Measurements from ENCODE around the gene THAP11. TPM values are rescaled to one million over a fixed set of nuclear protein-coding genes. Genes with fewer than 3 reads are reported as not detected.

THAP11 gene
- total and polyA plus RNA-seq, 4 donors, result 18.0 to 24.7 (median 20.0) TPM

GRCh38 chr16:67880584-67880983, 38.5 kb downstream of the THAP11 start:
- Histone ChIP-seq H3K27ac (ENCODE audit: low read depth in 1 of 2, low read length in 2 of 2) (no peak overlapping the region), H3K4me3 (ENCODE audit: low read length in 2 of 2) (no peak overlapping the region), H3K9me3 (ENCODE audit: control insufficient read depth, low read length) (no peaks in the 10 kb centered on the region), H3K36me3 (ENCODE audit: control insufficient read depth in 1 of 2, insufficient read depth in 2 of 2, low read length in 1 of 2) (peaks cover 0 to 18% of the 10 kb centered on the region in 2 donors), H3K4me1 (ENCODE audit: control insufficient read depth in 1 of 2, insufficient read depth in 2 of 2, low read length in 2 of 2) (no peaks in the 10 kb centered on the region), H3K27me3 (ENCODE audit: control insufficient read depth in 1 of 2, insufficient read depth in 2 of 2, low read length in 1 of 2) (no peaks in the 10 kb centered on the region)
- no peak for DNase-seq
- intact Hi-C loops (cut with DNase I), result loop anchor here in 1 of 2 donors (5.0 kb wide), 1 partner anchor 38 kb away; the partner anchor contains the start of gene THAP11
- no peak for ATAC-seq (ENCODE audit: low FRiP score)
- 89 to 93% methylated on average over 13 of the region's 13 CpGs for WGBS, 2 donors

DNA sequence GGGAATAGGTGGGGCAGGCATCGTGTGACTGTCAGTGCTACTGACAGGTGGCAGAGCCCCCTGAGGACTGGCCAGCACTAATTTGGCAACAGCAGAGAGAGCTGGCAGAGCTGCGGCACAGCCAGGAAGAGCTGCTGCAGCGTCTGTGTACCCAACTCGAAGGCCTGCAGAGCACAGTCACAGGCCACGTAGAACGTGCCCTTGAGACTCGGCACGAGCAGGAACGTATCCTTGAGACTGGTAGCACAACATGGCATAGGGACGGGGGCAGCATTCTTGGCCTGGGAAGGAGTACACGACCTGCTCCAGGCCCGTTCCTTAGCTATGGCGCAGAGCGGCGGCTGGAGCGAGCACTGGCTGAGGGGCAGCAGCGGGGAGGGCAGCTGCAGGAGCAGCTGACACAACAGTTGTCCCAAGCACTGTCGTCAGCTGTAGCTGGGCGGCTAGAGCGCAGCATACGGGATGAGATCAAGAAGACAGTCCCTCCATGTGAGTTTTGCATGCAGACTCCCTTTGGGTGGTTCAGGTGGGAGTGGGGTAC, 39.6 kb downstream of the THAP11 start:
- DNase-seq (no peak), ATAC-seq (ENCODE audit: low FRiP score) (no peak)
- intact Hi-C loops (cut with DNase I), result loop anchor here in 1 of 2 donors (5.0 kb wide), 1 partner anchor 39 kb away; the partner anchor contains the start of gene THAP11
- H3K27ac ChIP-seq (ENCODE audit: low read depth in 1 of 2, low read length in 2 of 2), result no peak overlapping the region
- peaks cover 0 to 18% of the 10 kb centered on the region in 2 donors for H3K36me3 ChIP-seq (ENCODE audit: control insufficient read depth in 1 of 2, insufficient read depth in 2 of 2, low read length in 1 of 2)
- H3K27me3 ChIP-seq (ENCODE audit: control insufficient read depth in 1 of 2, insufficient read depth in 2 of 2, low read length in 1 of 2), result no peaks in the 10 kb centered on the region
- no peaks in the 10 kb centered on the region for H3K4me1 ChIP-seq (ENCODE audit: control insufficient read depth in 1 of 2, insufficient read depth in 2 of 2, low read length in 2 of 2)
- no peak overlapping the region for H3K4me3 ChIP-seq (ENCODE audit: low read length in 2 of 2)
- 88 to 89% methylated on average over 21 of the region's 21 CpGs for WGBS, 2 donors
- H3K9me3 ChIP-seq (ENCODE audit: control insufficient read depth, low read length), result no peaks in the 10 kb centered on the region

DNA sequence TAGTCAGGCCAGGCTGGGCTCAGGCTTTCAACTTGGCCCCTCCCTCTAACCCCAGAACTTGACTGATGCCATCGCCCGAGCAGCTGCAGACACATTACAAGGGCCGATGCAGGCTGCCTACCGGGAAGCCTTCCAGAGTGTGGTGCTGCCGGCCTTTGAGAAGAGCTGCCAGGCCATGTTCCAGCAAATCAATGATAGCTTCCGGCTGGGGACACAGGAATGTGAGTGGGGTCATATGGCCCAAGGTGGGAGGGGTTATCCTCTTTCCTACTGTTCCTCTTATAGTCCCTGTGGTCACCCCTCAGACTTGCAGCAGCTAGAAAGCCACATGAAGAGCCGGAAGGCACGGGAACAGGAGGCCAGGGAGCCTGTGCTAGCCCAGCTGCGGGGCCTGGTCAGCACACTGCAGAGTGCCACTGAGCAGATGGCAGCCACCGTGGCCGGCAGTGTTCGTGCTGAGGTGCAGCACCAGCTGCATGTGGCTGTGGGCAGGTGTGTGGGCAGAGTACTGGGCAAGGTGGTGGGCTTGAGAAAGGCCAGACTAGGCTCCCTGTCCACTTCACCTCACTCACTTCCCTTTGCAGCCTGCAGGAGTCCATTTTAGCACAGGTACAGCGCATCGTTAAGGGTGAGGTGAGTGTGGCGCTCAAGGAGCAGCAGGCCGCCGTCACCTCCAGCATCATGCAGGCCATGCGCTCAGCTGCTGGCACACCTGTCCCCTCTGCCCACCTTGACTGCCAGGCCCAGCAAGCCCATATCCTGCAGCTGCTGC, 40.4 kb downstream of the THAP11 start:
- intact Hi-C loops (cut with DNase I), result loop anchor here in 1 of 2 donors (5.0 kb wide), 1 partner anchor 40 kb away; the partner anchor contains the start of gene THAP11
- Histone ChIP-seq H3K27ac (ENCODE audit: low read depth in 1 of 2, low read length in 2 of 2) (no peak overlapping the region), H3K36me3 (ENCODE audit: control insufficient read depth in 1 of 2, insufficient read depth in 2 of 2, low read length in 1 of 2) (peaks cover 0 to 16% of the 10 kb centered on the region in 2 donors), H3K4me3 (ENCODE audit: low read length in 2 of 2) (no peak overlapping the region), H3K27me3 (ENCODE audit: control insufficient read depth in 1 of 2, insufficient read depth in 2 of 2, low read length in 1 of 2) (no peaks in the 10 kb centered on the region), H3K4me1 (ENCODE audit: control insufficient read depth in 1 of 2, insufficient read depth in 2 of 2, low read length in 2 of 2) (no peaks in the 10 kb centered on the region), H3K9me3 (ENCODE audit: control insufficient read depth, low read length) (no peaks in the 10 kb centered on the region)
- WGBS, 2 donors, result 65 to 70% methylated on average over 18 of the region's 18 CpGs
- ATAC-seq (ENCODE audit: low FRiP score) (no peak), DNase-seq (no peak)

DNA sequence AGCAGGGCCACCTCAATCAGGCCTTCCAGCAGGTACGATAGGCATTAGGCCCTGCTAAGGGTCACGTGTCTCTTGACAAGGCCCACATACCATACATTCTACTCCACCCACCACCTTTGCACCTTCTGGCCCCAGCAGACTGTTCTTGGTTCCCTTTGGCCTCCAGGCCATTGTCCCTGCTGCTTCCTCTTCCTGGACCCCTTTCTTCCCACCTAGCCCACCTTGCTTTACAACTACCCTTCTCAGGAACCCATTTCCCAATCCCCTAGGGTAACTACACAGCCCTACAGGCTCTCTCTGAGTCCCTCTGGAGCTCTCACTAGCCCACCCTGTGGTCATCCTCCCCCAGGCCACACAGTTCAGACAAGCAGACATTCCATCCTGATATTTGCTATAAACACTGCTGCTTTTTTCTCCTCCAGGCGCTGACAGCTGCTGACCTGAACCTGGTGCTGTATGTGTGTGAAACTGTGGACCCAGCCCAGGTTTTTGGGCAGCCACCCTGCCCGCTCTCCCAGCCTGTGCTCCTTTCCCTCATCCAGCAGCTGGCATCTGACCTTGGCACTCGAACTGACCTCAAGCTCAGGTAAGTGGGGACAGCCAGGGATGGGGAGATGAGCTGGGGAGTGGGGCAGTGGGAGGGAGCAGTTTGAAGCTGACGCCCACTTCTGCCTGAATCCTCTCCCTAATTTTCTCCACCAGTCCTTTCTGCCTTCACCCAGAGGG, 41.2 kb downstream of the THAP11 start:
- no peaks in the 10 kb centered on the region for H3K27me3 ChIP-seq (ENCODE audit: control insufficient read depth in 1 of 2, insufficient read depth in 2 of 2, low read length in 1 of 2)
- DNase-seq (no peak), ATAC-seq (ENCODE audit: low FRiP score) (no peak)
- 71 to 72% methylated on average over 6 of the region's 6 CpGs for WGBS, 2 donors
- H3K4me1 ChIP-seq (ENCODE audit: control insufficient read depth in 1 of 2, insufficient read depth in 2 of 2, low read length in 2 of 2), result no peaks in the 10 kb centered on the region
- H3K36me3 ChIP-seq (ENCODE audit: control insufficient read depth in 1 of 2, insufficient read depth in 2 of 2, low read length in 1 of 2), result peaks cover 0 to 12% of the 10 kb centered on the region in 2 donors
- no peak overlapping the region for H3K27ac ChIP-seq (ENCODE audit: low read depth in 1 of 2, low read length in 2 of 2)
- intact Hi-C loops (cut with DNase I), result loop anchor here in 1 of 2 donors (5.0 kb wide), 1 partner anchor 41 kb away; the partner anchor contains the start of gene THAP11
- H3K4me3 ChIP-seq (ENCODE audit: low read length in 2 of 2), result no peak overlapping the region
- H3K9me3 ChIP-seq (ENCODE audit: control insufficient read depth, low read length), result no peaks in the 10 kb centered on the region

GRCh38 chr16:67883872-67884261, 41.7 kb downstream of the THAP11 start:
- peak; percentile 62 for ATAC-seq (ENCODE audit: low FRiP score)
- H3K27ac ChIP-seq (ENCODE audit: low read depth in 1 of 2, low read length in 2 of 2), result peak overlapping the region in 1 of 2 donors; percentile 6
- 58% methylated on average over 11 of the region's 11 CpGs for WGBS, 2 donors
- intact Hi-C loops (cut with DNase I), result loop anchor here (1.0 to 5.0 kb wide), 3 partner anchors 42 to 44 kb away; partner anchors contain the start of gene THAP11 (in 1 of the 2)
- no peaks in the 10 kb centered on the region for H3K27me3 ChIP-seq (ENCODE audit: control insufficient read depth in 1 of 2, insufficient read depth in 2 of 2, low read length in 1 of 2)
- H3K4me1 ChIP-seq (ENCODE audit: control insufficient read depth in 1 of 2, insufficient read depth in 2 of 2, low read length in 2 of 2), result no peaks in the 10 kb centered on the region
- peak; percentile 70 to 89 for DNase-seq
- peaks cover 0 to 12% of the 10 kb centered on the region in 2 donors for H3K36me3 ChIP-seq (ENCODE audit: control insufficient read depth in 1 of 2, insufficient read depth in 2 of 2, low read length in 1 of 2)
- H3K4me3 ChIP-seq (ENCODE audit: low read length in 2 of 2), result no peak overlapping the region
- no peaks in the 10 kb centered on the region for H3K9me3 ChIP-seq (ENCODE audit: control insufficient read depth, low read length)

GRCh38 chr16:67884684-67885083, 42.6 kb downstream of the THAP11 start, which contains the start of gene NRN1L:
Gene NRN1L (plus strand): TSS chr16:67884885. CDS start chr16:67884904, 19 bp downstream.
- no peaks in the 10 kb centered on the region for H3K4me1 ChIP-seq (ENCODE audit: control insufficient read depth in 1 of 2, insufficient read depth in 2 of 2, low read length in 2 of 2)
- peak within 1 kb of the TSS in 1 of 2 donors; percentile 19 for H3K27ac ChIP-seq (ENCODE audit: low read depth in 1 of 2, low read length in 2 of 2)
- H3K4me3 ChIP-seq (ENCODE audit: low read length in 2 of 2), result no peak within 1 kb of the TSS
- peak; percentile 91 to 96 for DNase-seq
- intact Hi-C loops (cut with DNase I), result loop anchor here (1.0 to 5.0 kb wide), 3 partner anchors 42 to 44 kb away; partner anchors contain the start of gene THAP11 (in 1 of the 2)
- H3K27me3 ChIP-seq (ENCODE audit: control insufficient read depth in 1 of 2, insufficient read depth in 2 of 2, low read length in 1 of 2), result no peaks in the 10 kb centered on the region
- H3K9me3 ChIP-seq (ENCODE audit: control insufficient read depth, low read length), result no peaks in the 10 kb centered on the region
- 5 to 10% methylated on average over 21 to 22 of the region's 22 CpGs for WGBS, 2 donors
- peaks cover 0 to 12% of the 10 kb centered on the region in 2 donors for H3K36me3 ChIP-seq (ENCODE audit: control insufficient read depth in 1 of 2, insufficient read depth in 2 of 2, low read length in 1 of 2)
- peak; percentile 92 for ATAC-seq (ENCODE audit: low FRiP score)

DNA sequence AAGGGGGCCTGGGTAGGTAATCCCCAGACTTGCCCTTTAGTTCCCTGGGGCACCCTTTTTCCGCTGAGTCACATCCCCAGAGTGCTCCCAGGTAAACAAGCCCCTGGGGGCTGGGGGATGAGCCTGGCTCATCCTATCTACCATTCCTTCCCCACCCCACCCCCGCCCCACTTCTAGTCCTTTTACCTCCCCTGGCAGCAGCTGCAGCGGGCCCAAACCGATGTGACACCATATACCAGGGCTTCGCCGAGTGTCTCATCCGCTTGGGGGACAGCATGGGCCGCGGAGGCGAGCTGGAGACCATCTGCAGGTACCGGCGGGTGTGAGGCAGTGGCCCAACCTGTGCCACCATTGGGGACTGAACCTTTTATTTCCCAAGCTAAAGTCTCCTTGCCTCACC, 43.4 kb downstream of the THAP11 start:
- H3K4me1 ChIP-seq (ENCODE audit: control insufficient read depth in 1 of 2, insufficient read depth in 2 of 2, low read length in 2 of 2), result no peaks in the 10 kb centered on the region
- peaks cover 0 to 12% of the 10 kb centered on the region in 2 donors for H3K36me3 ChIP-seq (ENCODE audit: control insufficient read depth in 1 of 2, insufficient read depth in 2 of 2, low read length in 1 of 2)
- no peaks in the 10 kb centered on the region for H3K9me3 ChIP-seq (ENCODE audit: control insufficient read depth, low read length)
- H3K27me3 ChIP-seq (ENCODE audit: control insufficient read depth in 1 of 2, insufficient read depth in 2 of 2, low read length in 1 of 2), result no peaks in the 10 kb centered on the region
- ATAC-seq (ENCODE audit: low FRiP score) (no peak), DNase-seq (no peak)
- H3K27ac ChIP-seq (ENCODE audit: low read depth in 1 of 2, low read length in 2 of 2), result peak overlapping the region in 1 of 2 donors; percentile 2
- H3K4me3 ChIP-seq (ENCODE audit: low read length in 2 of 2), result no peak overlapping the region
- intact Hi-C loops (cut with DNase I), result no loop called here
- WGBS, 2 donors, result 90 to 92% methylated on average over 12 of the region's 12 CpGs

DNA sequence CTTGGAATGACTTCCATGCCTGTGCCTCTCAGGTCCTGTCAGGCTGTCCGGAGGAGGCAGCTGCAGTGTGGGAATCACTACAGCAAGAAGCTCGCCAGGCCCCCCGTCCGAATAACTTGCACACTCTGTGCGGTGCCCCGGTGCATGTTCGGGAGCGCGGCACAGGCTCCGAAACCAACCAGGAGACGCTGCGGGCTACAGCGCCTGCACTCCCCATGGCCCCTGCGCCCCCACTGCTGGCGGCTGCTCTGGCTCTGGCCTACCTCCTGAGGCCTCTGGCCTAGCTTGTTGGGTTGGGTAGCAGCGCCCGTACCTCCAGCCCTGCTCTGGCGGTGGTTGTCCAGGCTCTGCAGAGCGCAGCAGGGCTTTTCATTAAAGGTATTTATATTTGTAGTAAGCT, 43.9 kb downstream of the THAP11 start:
- Histone ChIP-seq H3K27me3 (ENCODE audit: control insufficient read depth in 1 of 2, insufficient read depth in 2 of 2, low read length in 1 of 2) (no peaks in the 10 kb centered on the region), H3K9me3 (ENCODE audit: control insufficient read depth, low read length) (no peaks in the 10 kb centered on the region), H3K4me3 (ENCODE audit: low read length in 2 of 2) (no peak overlapping the region), H3K4me1 (ENCODE audit: control insufficient read depth in 1 of 2, insufficient read depth in 2 of 2, low read length in 2 of 2) (no peaks in the 10 kb centered on the region), H3K27ac (ENCODE audit: low read depth in 1 of 2, low read length in 2 of 2) (no peak overlapping the region), H3K36me3 (ENCODE audit: control insufficient read depth in 1 of 2, insufficient read depth in 2 of 2, low read length in 1 of 2) (peaks cover 0 to 9% of the 10 kb centered on the region in 2 donors)
- DNase-seq (no peak), ATAC-seq (ENCODE audit: low FRiP score) (no peak)
- 91 to 93% methylated on average over 19 of the region's 19 CpGs for WGBS, 2 donors
- intact Hi-C loops (cut with DNase I), result no loop called here

All from aorta (tissue), 5 donors.